SJCRH30 (cell line): ENCODE results near the gene DNAJC4. TPM values are rescaled to one million over a fixed set of nuclear protein-coding genes. Genes with fewer than 3 reads are reported as not detected.

Experiments used
- DNase-seq, 2 experiments: peaks; one replicate each; pipeline ENCODE4 v3.0.0-alpha.2; 2015 to 2020
- H3K27ac ChIP-seq: fragments of 250-450 bp; sonication (Bioruptor Pico); 2 replicates; pipeline ENCODE4 v1.5.1; 2020; ENCODE audit warnings: mild to moderate bottlenecking, moderate library complexity
- H3K27me3 ChIP-seq: fragments of 250-450 bp; sonication (Bioruptor Pico); 2 replicates; pipeline ENCODE4 v1.5.1; 2020; ENCODE audit warnings: mild to moderate bottlenecking, moderate library complexity
- H3K36me3 ChIP-seq: fragments of 250-450 bp; sonication (Bioruptor Pico); 2 replicates; pipeline ENCODE4 v1.5.1; 2020; ENCODE audit warnings: mild to moderate bottlenecking, moderate library complexity
- H3K4me1 ChIP-seq: fragments of 250-450 bp; sonication (Bioruptor Pico); 2 replicates; pipeline ENCODE4 v1.5.1; 2020; ENCODE audit warnings: mild to moderate bottlenecking, moderate library complexity
- H3K4me3 ChIP-seq: fragments of 250-450 bp; sonication (Bioruptor Pico); 2 replicates; pipeline ENCODE4 v1.5.1; 2020; ENCODE audit warnings: mild to moderate bottlenecking, moderate library complexity
- H3K9me3 ChIP-seq: fragments of 250-450 bp; sonication (Bioruptor Pico); replicated peaks from 2 replicates; pipeline ENCODE4 v1.5.1; 2020; ENCODE audit warnings: mild to moderate bottlenecking, moderate library complexity
- total RNA-seq: library from RNA; depleted of rRNA; stranded (reverse); fragments of >200 nt; shearing (Covaris generic); gene quantifications from 2 replicates; pipeline ENCODE4 v1.2.3, GENCODE V29; 2014; rRNA removed

Gene DNAJC4
- 2.0 and 5.3 TPM in 2 replicates for total RNA-seq

- Histone ChIP-seq H3K27me3 (no peaks in the 10 kb centered on the region), H3K36me3 (no peaks in the 10 kb centered on the region), H3K4me1 (no peaks in the 10 kb centered on the region; the same call in 1 of the 2 replicates), H3K9me3 (no peaks in the 10 kb centered on the region), H3K27ac (no peak within 1 kb of the TSS), H3K4me3 (no peak within 1 kb of the TSS)
- DNase-seq, result no peak
Observed at GRCh38 chr11:64230171-64230984, at the start of gene DNAJC4. TSS of gene DNAJC4 (plus strand) at chr11:64230548. CDS start at chr11:64230855, 307 bp downstream.

GRCh38 chr11:64180891-64181290, 49.5 kb upstream of the DNAJC4 start:
- Histone ChIP-seq H3K4me3 (peak overlapping the region; percentile 9; the same call in 1 of the 2 replicates), H3K4me1 (peaks cover 10% of the 10 kb centered on the region), H3K9me3 (no peaks in the 10 kb centered on the region), H3K27ac (peak overlapping the region; percentile 31; the same call in 1 of the 2 replicates), H3K27me3 (no peaks in the 10 kb centered on the region), H3K36me3 (no peaks in the 10 kb centered on the region)
- peak in 1 of 2 experiments; percentile 37 for DNase-seq

GRCh38 chr11:64181506-64182411, 48.6 kb upstream of the DNAJC4 start:
- H3K36me3 ChIP-seq, result no peaks in the 10 kb centered on the region
- H3K4me1 ChIP-seq, result peaks cover 10% of the 10 kb centered on the region
- DNase-seq, result peak; percentile 92 to 94
- peak overlapping the region; percentile 31; the same call in 1 of the 2 replicates for H3K27ac ChIP-seq
- peak overlapping the region; percentile 9; the same call in 1 of the 2 replicates for H3K4me3 ChIP-seq
- no peaks in the 10 kb centered on the region for H3K9me3 ChIP-seq
- H3K27me3 ChIP-seq, result no peaks in the 10 kb centered on the region

- Histone ChIP-seq H3K27ac (no peak overlapping the region), H3K27me3 (no peaks in the 10 kb centered on the region), H3K9me3 (no peaks in the 10 kb centered on the region), H3K36me3 (peaks cover 7% of the 10 kb centered on the region), H3K4me3 (no peak overlapping the region), H3K4me1 (peaks cover 10% of the 10 kb centered on the region)
- DNase-seq, result no peak
Observed at GRCh38 chr11:64183890-64184289, 46.5 kb upstream of the DNAJC4 start.

GRCh38 chr11:64185175-64185692, 45.1 kb upstream of the DNAJC4 start:
- Histone ChIP-seq H3K4me1 (peaks cover 10% of the 10 kb centered on the region), H3K9me3 (no peaks in the 10 kb centered on the region), H3K4me3 (peak overlapping the region; percentile 71), H3K27me3 (no peaks in the 10 kb centered on the region), H3K27ac (peak overlapping the region; percentile 67), H3K36me3 (peaks cover 9% of the 10 kb centered on the region)
- DNase-seq, result no peak

- H3K9me3 ChIP-seq, result no peaks in the 10 kb centered on the region
- H3K4me1 ChIP-seq, result peaks cover 5% of the 10 kb centered on the region
- peak; percentile 99 for DNase-seq
- no peaks in the 10 kb centered on the region for H3K27me3 ChIP-seq
- H3K27ac ChIP-seq, result peak within 1 kb of the TSS; percentile 67
- peaks cover 15% of the 10 kb centered on the region for H3K36me3 ChIP-seq
- H3K4me3 ChIP-seq, result peak within 1 kb of the TSS; percentile 71
Observed at GRCh38 chr11:64185693-64186491, 44.5 kb upstream of the DNAJC4 start, which contains the start of gene STIP1. TSS of gene STIP1 (plus strand) at chr11:64186171. CDS start at chr11:64186262, 91 bp downstream.

GRCh38 chr11:64186492-64187165, 43.7 kb upstream of the DNAJC4 start:
- no peaks in the 10 kb centered on the region for H3K9me3 ChIP-seq
- H3K36me3 ChIP-seq, result peaks cover 15% of the 10 kb centered on the region
- H3K27ac ChIP-seq, result no peak overlapping the region
- no peak for DNase-seq
- no peaks in the 10 kb centered on the region for H3K27me3 ChIP-seq
- peaks cover 4% of the 10 kb centered on the region; the same call in 1 of the 2 replicates for H3K4me1 ChIP-seq
- no peak overlapping the region for H3K4me3 ChIP-seq

GRCh38 chr11:64192434-64192833, 37.9 kb upstream of the DNAJC4 start:
- Histone ChIP-seq H3K4me3 (no peak overlapping the region), H3K9me3 (no peaks in the 10 kb centered on the region), H3K4me1 (no peaks in the 10 kb centered on the region), H3K27ac (no peak overlapping the region), H3K27me3 (no peaks in the 10 kb centered on the region), H3K36me3 (peaks cover 68% of the 10 kb centered on the region)
- DNase-seq, result no peak

- Histone ChIP-seq H3K9me3 (no peaks in the 10 kb centered on the region), H3K27me3 (no peaks in the 10 kb centered on the region), H3K27ac (no peak overlapping the region), H3K36me3 (peaks cover 87% of the 10 kb centered on the region), H3K4me3 (no peak overlapping the region), H3K4me1 (no peaks in the 10 kb centered on the region)
- DNase-seq, result no peak
Observed at GRCh38 chr11:64196626-64197025, 33.7 kb upstream of the DNAJC4 start.

GRCh38 chr11:64198511-64198910, 31.8 kb upstream of the DNAJC4 start:
- H3K36me3 ChIP-seq, result peaks cover 90% of the 10 kb centered on the region
- DNase-seq, result no peak

GRCh38 chr11:64201543-64201942, 28.8 kb upstream of the DNAJC4 start:
- Histone ChIP-seq H3K27ac (no peak overlapping the region), H3K4me3 (no peak overlapping the region), H3K4me1 (peaks cover 27% of the 10 kb centered on the region), H3K36me3 (peaks cover 85% of the 10 kb centered on the region), H3K9me3 (no peaks in the 10 kb centered on the region), H3K27me3 (no peaks in the 10 kb centered on the region)
- DNase-seq, result no peak

More at GRCh38 chr11:64198511-64198910, 31.8 kb upstream of the DNAJC4 start:
- Histone ChIP-seq H3K27ac (no peak overlapping the region), H3K4me1 (no peaks in the 10 kb centered on the region), H3K27me3 (no peaks in the 10 kb centered on the region), H3K4me3 (no peak overlapping the region), H3K9me3 (no peaks in the 10 kb centered on the region)

- DNase-seq, result no peak
- Histone ChIP-seq H3K4me3 (no peak overlapping the region), H3K9me3 (no peaks in the 10 kb centered on the region), H3K4me1 (peaks cover 40% of the 10 kb centered on the region), H3K27ac (no peak overlapping the region), H3K36me3 (peaks cover 72% of the 10 kb centered on the region), H3K27me3 (no peaks in the 10 kb centered on the region)
Observed at GRCh38 chr11:64202992-64203391, 27.4 kb upstream of the DNAJC4 start.

GRCh38 chr11:64203421-64204079, 26.8 kb upstream of the DNAJC4 start:
- H3K27ac ChIP-seq, result no peak overlapping the region

More at GRCh38 chr11:64203421-64204079, 26.8 kb upstream of the DNAJC4 start:
- no peak for DNase-seq
- no peaks in the 10 kb centered on the region for H3K9me3 ChIP-seq
- peaks cover 45% of the 10 kb centered on the region for H3K4me1 ChIP-seq
- no peaks in the 10 kb centered on the region for H3K27me3 ChIP-seq
- no peak overlapping the region for H3K4me3 ChIP-seq
- H3K36me3 ChIP-seq, result peaks cover 66% of the 10 kb centered on the region
